PFSK-1 (cell line): Measurements from ENCODE around the gene KCTD1.

ENCODE experiments used
- FOXP2 ChIP-seq: optimal IDR thresholded peaks from 2 replicates; pipeline ENCODE3; 2011; ENCODE audit warnings: borderline replicate concordance, control low read depth, inconsistent platforms; ENCODE audit not compliant: insufficient read depth; ENCODE audit errors: extremely low read length, extremely low read depth
- POLR2AphosphoS5 ChIP-seq: IDR thresholded peaks from 2 replicates; pipeline ENCODE4 v1.6.1; 2012; ENCODE audit warnings: low read depth, mild to moderate bottlenecking, control low read depth, low read length, moderate library complexity
- REST ChIP-seq, 2 experiments: IDR thresholded peaks; 2 replicates each; pipeline versions ENCODE4 v1.6.1 to v1.8.0; 2011 to 2012; ENCODE audit warnings: low read depth in 2 of 2, low read length in 2 of 2, control low read depth in 1 of 2, inconsistent platforms in 1 of 2, mild to moderate bottlenecking in 1 of 2, moderate library complexity in 1 of 2; ENCODE audit not compliant: insufficient read depth in 1 of 2
- SIN3A ChIP-seq: IDR thresholded peaks from 2 replicates; pipeline ENCODE4 v1.6.1; 2012; ENCODE audit warnings: mild to moderate bottlenecking, low read length, moderate library complexity, borderline replicate concordance; ENCODE audit not compliant: insufficient read depth
- TAF1 ChIP-seq: IDR thresholded peaks from 2 replicates; pipeline ENCODE4 v1.6.1; 2012; ENCODE audit warnings: low read length, control low read depth, borderline replicate concordance; ENCODE audit not compliant: insufficient read depth

KCTD1 gene

GRCh38 chr18:26515643-26516487 lies 32.5 kb downstream of the KCTD1 start:
- TF ChIP-seq FOXP2 (no peak), SIN3A (no peak), TAF1 (no peak), POLR2AphosphoS5 (no peak), REST (IDR thresholded peaks at IDR 0.05; ENCODE audit: insufficient read depth in 1 of 2, low read depth in 2 of 2, low read length in 2 of 2) (no peak)

GRCh38 chr18:26511339-26512071 lies 36.8 kb downstream of the KCTD1 start:
- no peak for TF ChIP-seq REST (IDR thresholded peaks at IDR 0.05; ENCODE audit: insufficient read depth in 1 of 2, low read depth in 2 of 2, low read length in 2 of 2)
- TF ChIP-seq FOXP2: no peak
- TF ChIP-seq POLR2AphosphoS5: no peak
- TF ChIP-seq TAF1: no peak
- TF ChIP-seq SIN3A: no peak; the same call in 1 of the 2 replicates

GRCh38 chr18:26510337-26510736 lies 38.0 kb downstream of the KCTD1 start:
- TF ChIP-seq FOXP2 (no peak), SIN3A (no peak), REST (IDR thresholded peaks at IDR 0.05; ENCODE audit: insufficient read depth in 1 of 2, low read depth in 2 of 2, low read length in 2 of 2) (no peak), POLR2AphosphoS5 (no peak), TAF1 (no peak)

- TF ChIP-seq POLR2AphosphoS5 (no peak), FOXP2 (no peak), REST (IDR thresholded peaks at IDR 0.05; ENCODE audit: insufficient read depth in 1 of 2, low read depth in 2 of 2, low read length in 2 of 2) (no peak), SIN3A (no peak), TAF1 (no peak)
These were observed 42.3 kb downstream of the KCTD1 start for GRCh38 chr18:26506012-26506411.
